CD8-positive, alpha-beta memory T cell (primary cell): ENCODE measurements around the gene LDLRAD4. TPM values are rescaled to one million over a fixed set of nuclear protein-coding genes. Genes with fewer than 3 reads are reported as not detected.
"Not testable (repeated sequence)": the region's sequence is repeated elsewhere in the genome, so short reads cannot be mapped to it uniquely, and the experiment has no call there.

Experiments
- CTCF ChIA-PET: fragments of 350-600 bp; sonication (Branson Sonifier 250); formaldehyde crosslinking; loops from one replicate; lab custom pipeline; 2021; ENCODE audit warnings: antibody characterized with exemption; lab: Charles Lee
- POLR2A ChIA-PET: fragments of 350-600 bp; sonication (Branson Sonifier 250); formaldehyde crosslinking; loops from one replicate; lab custom pipeline; 2021; ENCODE audit warnings: antibody characterized with exemption; lab: Charles Lee
- DNase-seq, 5 donors: peaks; one replicate each; pipeline versions ENCODE4 v3.0.0 to v3.0.0-alpha.2; 2020 to 2022; ENCODE audit warnings: mixed read lengths in 1 of 5
- H3K27ac ChIP-seq: one replicate; pipeline ENCODE4 v1.7.0; 2013; ENCODE audit warnings: low read depth, mild to moderate bottlenecking, low read length, moderate library complexity
- H3K27me3 ChIP-seq: 2 replicates; pipeline ENCODE4 v1.7.0; 2013; ENCODE audit warnings: low read length, mild to moderate bottlenecking; ENCODE audit not compliant: insufficient read depth, poor library complexity, severe bottlenecking
- H3K36me3 ChIP-seq: 2 replicates; pipeline ENCODE4 v1.7.0; 2013; ENCODE audit warnings: mild to moderate bottlenecking, low read length, moderate library complexity; ENCODE audit not compliant: insufficient read depth
- H3K4me1 ChIP-seq: 2 replicates; pipeline ENCODE4 v1.7.0; 2013; ENCODE audit warnings: mild to moderate bottlenecking, low read length, moderate library complexity; ENCODE audit not compliant: insufficient read depth
- H3K4me3 ChIP-seq: 2 replicates; pipeline ENCODE4 v1.7.0; 2013; ENCODE audit warnings: mild to moderate bottlenecking, low read length
- H3K9me3 ChIP-seq: 2 replicates; pipeline ENCODE4 v1.7.0; 2013; ENCODE audit warnings: mild to moderate bottlenecking, low read length
- H3K27ac Mint-ChIP-seq, 8 donors: one replicate each; pipeline ENCODE4 v1.8.0; 2020 to 2021; ENCODE audit warnings: mixed read lengths in 8 of 8, mild to moderate bottlenecking in 6 of 8, inconsistent platforms in 3 of 8, moderate library complexity in 3 of 8
- H3K27me3 Mint-ChIP-seq, 2 donors: one replicate each; pipeline ENCODE4 v1.8.0; 2020 to 2021; ENCODE audit warnings: mixed read lengths in 2 of 2, mild to moderate bottlenecking in 1 of 2, moderate library complexity in 1 of 2
- H3K36me3 Mint-ChIP-seq, 3 donors: one replicate each; pipeline ENCODE4 v1.8.0; 2020 to 2021; ENCODE audit warnings: mixed read lengths in 3 of 3, inconsistent platforms in 1 of 3, mild to moderate bottlenecking in 1 of 3
- H3K4me1 Mint-ChIP-seq, 3 donors: one replicate each; pipeline ENCODE4 v1.8.0; 2020 to 2021; ENCODE audit warnings: mixed read lengths in 3 of 3, inconsistent platforms in 1 of 3, mild to moderate bottlenecking in 1 of 3
- H3K4me3 Mint-ChIP-seq, 7 donors: one replicate each; pipeline ENCODE4 v1.8.0; 2020 to 2021; ENCODE audit warnings: mixed read lengths in 7 of 7, mild to moderate bottlenecking in 6 of 7, moderate library complexity in 4 of 7, inconsistent platforms in 2 of 7
- H3K9me3 Mint-ChIP-seq, 5 donors: one replicate each; pipeline ENCODE4 v1.8.0; 2020 to 2022; ENCODE audit warnings: mixed read lengths in 5 of 5, mild to moderate bottlenecking in 3 of 5, moderate library complexity in 2 of 5, inconsistent platforms in 1 of 5
- polyA plus RNA-seq: library from polyadenylated mRNA; unstranded; fragments of 300-500 nt; fragmentation: Illumina TruSeq; gene quantifications from one replicate; pipeline ENCODE4 v1.2.3, GENCODE V29; 2021
- total RNA-seq, 2 experiments: library from RNA; stranded (reverse); gene quantifications; one replicate each; pipeline ENCODE4 v1.2.3, GENCODE V29; 2021

Gene LDLRAD4
- total and polyA plus RNA-seq, 3 experiments from 2014 or later = 8.1 to 30.4 (median 27.3) TPM

GRCh38 chr18:13262358-13262680 lies 43.8 kb downstream of the LDLRAD4 start:
- peaks cover 17 to 19% (median 17%) of the 10 kb centered on the region in 3 donors for H3K4me1 Mint-ChIP-seq
- H3K9me3 ChIP-seq, H3K4me3 ChIP-seq, POLR2A ChIA-PET, H3K36me3 ChIP-seq, H3K27ac ChIP-seq, H3K27me3 ChIP-seq, H3K4me3 Mint-ChIP-seq, DNase-seq, H3K27ac Mint-ChIP-seq, CTCF ChIA-PET, H3K9me3 Mint-ChIP-seq, H3K36me3 Mint-ChIP-seq: not testable (repeated sequence)
- peaks cover 0 to 27% of the 10 kb centered on the region in 2 donors for H3K27me3 Mint-ChIP-seq
- peaks cover 31% of the 10 kb centered on the region for H3K4me1 ChIP-seq

DNA sequence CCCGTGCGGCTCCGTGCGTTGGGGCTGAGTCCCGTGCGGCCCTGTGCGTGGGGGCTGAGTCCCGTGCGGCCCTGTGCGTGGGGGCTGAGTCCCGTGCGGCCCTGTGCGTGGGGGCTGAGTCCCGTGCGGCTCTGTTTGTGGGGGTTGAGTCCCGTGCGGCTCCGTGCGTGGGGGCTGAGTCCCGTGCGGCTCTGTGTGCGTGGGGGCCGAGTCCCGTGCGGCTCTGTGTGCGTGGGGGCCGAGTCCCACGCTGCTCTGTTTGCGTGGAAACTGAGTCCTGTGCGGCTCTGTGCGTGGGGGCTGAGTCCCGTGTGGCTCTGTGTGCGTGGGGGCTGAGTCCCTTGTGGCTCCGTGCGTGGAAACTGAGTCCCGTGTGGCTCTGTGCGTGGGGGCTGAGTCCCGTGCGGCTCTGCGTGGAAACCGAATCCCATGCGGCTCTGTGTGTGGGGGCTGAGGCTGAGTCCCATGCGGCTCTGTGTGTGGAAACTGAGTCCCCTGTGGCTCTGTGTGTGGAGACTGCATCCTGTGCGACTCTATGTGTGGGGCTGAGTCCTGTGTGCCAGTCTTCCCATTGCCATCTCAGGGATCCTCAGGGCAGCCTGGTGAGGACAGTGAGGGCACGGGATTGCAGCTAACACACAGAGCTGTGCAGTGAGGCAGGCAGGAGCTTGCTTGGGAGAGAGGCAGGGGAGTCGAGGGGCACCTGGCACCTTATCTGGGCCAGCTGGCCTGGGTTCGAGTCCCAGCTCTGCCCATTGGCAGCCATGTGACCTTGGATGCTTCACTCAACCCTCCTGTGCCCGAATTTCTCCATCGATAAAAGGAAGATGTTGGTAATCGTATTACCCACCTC lies 44.5 kb downstream of the LDLRAD4 start:
- Histone ChIP-seq H3K27ac (no peak overlapping the region), H3K4me3 (no peak overlapping the region), H3K36me3 (no peaks in the 10 kb centered on the region), H3K9me3 (no peaks in the 10 kb centered on the region), H3K4me1 (peaks cover 34% of the 10 kb centered on the region), H3K27me3 (no peaks in the 10 kb centered on the region)
- Mint-ChIP-seq H3K27ac (peak overlapping the region in 1 of 8 donors; percentile 16), H3K4me3 (no peak overlapping the region), H3K9me3 (no peaks in the 10 kb centered on the region), H3K4me1 (peaks cover 23 to 26% (median 24%) of the 10 kb centered on the region in 3 donors), H3K27me3 (peaks cover 1 to 28% of the 10 kb centered on the region in 2 donors), H3K36me3 (peaks cover 0 to 3% (median 0%) of the 10 kb centered on the region in 3 donors)
- ChIA-PET POLR2A (no interaction called here), CTCF (no interaction called here)
- no peak for DNase-seq

DNA sequence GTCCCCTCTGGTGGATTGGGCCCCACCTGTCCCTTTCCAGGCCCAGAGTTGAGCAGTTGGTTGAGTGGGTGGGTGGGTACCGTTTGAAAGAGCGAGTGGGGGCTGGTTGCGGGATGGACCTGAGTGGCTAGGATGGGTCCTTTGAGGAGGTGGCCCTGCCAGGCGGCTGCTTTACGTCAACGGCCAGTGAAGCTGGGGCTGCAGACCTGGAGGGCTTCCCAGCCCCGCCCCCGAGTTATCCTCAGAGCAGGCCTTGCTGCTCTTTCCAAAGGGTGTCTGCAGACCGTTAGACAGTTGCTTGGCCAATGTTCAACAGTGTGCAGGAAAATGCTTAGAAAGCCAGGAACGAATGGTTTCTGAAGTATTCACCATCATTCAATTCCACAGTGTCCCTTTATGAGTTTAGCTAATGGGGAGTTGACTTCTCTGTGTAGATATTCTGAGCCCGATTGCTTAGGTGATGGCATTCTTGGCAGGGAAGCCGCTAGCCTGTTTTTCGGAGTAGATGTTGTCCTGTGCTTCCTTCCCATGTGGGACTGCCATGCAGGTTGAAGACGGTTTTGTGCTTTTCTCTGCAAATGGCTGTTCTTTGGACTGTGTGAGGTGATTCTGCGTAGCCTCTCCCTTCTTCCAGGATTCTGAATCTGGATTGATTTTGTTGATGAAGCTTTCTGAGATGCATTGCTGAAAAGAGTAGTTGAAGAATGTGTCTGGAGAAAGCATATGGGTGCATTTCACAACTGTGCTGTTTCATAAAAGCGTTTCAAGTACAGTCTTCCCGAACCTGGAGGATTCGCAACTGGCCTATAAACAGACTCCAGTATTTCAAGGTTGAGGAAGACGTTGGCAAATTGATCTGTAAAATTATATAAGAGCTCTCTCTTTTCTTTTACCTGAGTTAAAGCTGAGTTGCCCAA lies 45.8 kb downstream of the LDLRAD4 start:
- Histone ChIP-seq H3K36me3 (no peaks in the 10 kb centered on the region), H3K27ac (no peak overlapping the region), H3K4me1 (peaks cover 39% of the 10 kb centered on the region), H3K9me3 (no peaks in the 10 kb centered on the region), H3K27me3 (no peaks in the 10 kb centered on the region), H3K4me3 (no peak overlapping the region)
- no peak overlapping the region for H3K4me3 Mint-ChIP-seq
- no peaks in the 10 kb centered on the region for H3K9me3 Mint-ChIP-seq
- H3K27me3 Mint-ChIP-seq = peaks cover 1 to 30% of the 10 kb centered on the region in 2 donors
- CTCF ChIA-PET = no interaction called here
- peaks cover 0 to 3% (median 0%) of the 10 kb centered on the region in 3 donors for H3K36me3 Mint-ChIP-seq
- peaks cover 25 to 28% (median 27%) of the 10 kb centered on the region in 3 donors for H3K4me1 Mint-ChIP-seq
- POLR2A ChIA-PET = no interaction called here
- no peak overlapping the region for H3K27ac Mint-ChIP-seq
- no peak for DNase-seq

- H3K27ac Mint-ChIP-seq = peak overlapping the region in 2 of 8 donors; percentile 67 to 78
- no peaks in the 10 kb centered on the region for H3K36me3 ChIP-seq
- H3K27me3 ChIP-seq = no peaks in the 10 kb centered on the region
- no peak overlapping the region for H3K27ac ChIP-seq
- H3K9me3 Mint-ChIP-seq = no peaks in the 10 kb centered on the region
- ChIA-PET POLR2A (no interaction called here), CTCF (interaction anchor here (1.4 to 1.9 kb wide), 3 partner anchors 13 to 49 kb away, joined by 3 to 4 read pairs (median 4); no protein-coding TSS in a partner anchor)
- no peak for DNase-seq
- H3K4me3 Mint-ChIP-seq = peak overlapping the region in 5 of 7 donors; percentile 46 to 80 (median 72)
- no peaks in the 10 kb centered on the region for H3K9me3 ChIP-seq
- H3K4me1 ChIP-seq = peaks cover 42% of the 10 kb centered on the region
- H3K27me3 Mint-ChIP-seq = peaks cover 6 to 30% of the 10 kb centered on the region in 2 donors
- H3K36me3 Mint-ChIP-seq = peaks cover 0 to 3% (median 0%) of the 10 kb centered on the region in 3 donors
- peaks cover 25 to 28% (median 27%) of the 10 kb centered on the region in 3 donors for H3K4me1 Mint-ChIP-seq
- H3K4me3 ChIP-seq = no peak overlapping the region
Measured at GRCh38 chr18:13265008-13265910, 46.7 kb downstream of the LDLRAD4 start.

DNA sequence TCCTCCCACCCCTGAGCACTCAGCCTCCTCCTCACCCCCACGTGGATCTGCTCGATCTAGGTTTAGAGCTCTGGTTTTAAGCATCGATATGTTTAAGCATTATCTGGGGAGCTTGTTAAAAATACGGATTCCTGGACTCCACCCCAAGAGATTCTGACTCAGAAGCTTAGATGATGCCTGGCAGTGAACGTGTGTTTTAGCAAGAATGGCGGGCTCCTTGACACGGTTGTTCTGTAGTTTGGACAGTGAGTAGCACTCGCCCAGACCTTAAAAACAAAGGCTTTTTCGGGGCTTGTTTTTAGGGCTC lies 47.3 kb downstream of the LDLRAD4 start:
- H3K36me3 Mint-ChIP-seq = peaks cover 0 to 3% (median 2%) of the 10 kb centered on the region in 3 donors
- peaks cover 25 to 28% (median 27%) of the 10 kb centered on the region in 3 donors for H3K4me1 Mint-ChIP-seq
- no peaks in the 10 kb centered on the region for H3K36me3 ChIP-seq
- no peak for DNase-seq
- H3K27me3 Mint-ChIP-seq = peaks cover 6 to 30% of the 10 kb centered on the region in 2 donors
- peaks cover 38% of the 10 kb centered on the region for H3K4me1 ChIP-seq
- H3K27me3 ChIP-seq = no peaks in the 10 kb centered on the region
- peak overlapping the region in 4 of 8 donors; percentile 67 to 90 (median 77) for H3K27ac Mint-ChIP-seq
- POLR2A ChIA-PET = no interaction called here
- H3K9me3 ChIP-seq = no peaks in the 10 kb centered on the region
- no peak overlapping the region for H3K4me3 ChIP-seq
- peak overlapping the region in 6 of 7 donors; percentile 46 to 80 (median 68) for H3K4me3 Mint-ChIP-seq
- no peak overlapping the region for H3K27ac ChIP-seq
- no peaks in the 10 kb centered on the region for H3K9me3 Mint-ChIP-seq
- CTCF ChIA-PET = interaction anchor here (1.4 to 1.9 kb wide), 3 partner anchors 12 to 50 kb away, joined by 3 to 4 read pairs (median 4); no protein-coding TSS in a partner anchor

DNA sequence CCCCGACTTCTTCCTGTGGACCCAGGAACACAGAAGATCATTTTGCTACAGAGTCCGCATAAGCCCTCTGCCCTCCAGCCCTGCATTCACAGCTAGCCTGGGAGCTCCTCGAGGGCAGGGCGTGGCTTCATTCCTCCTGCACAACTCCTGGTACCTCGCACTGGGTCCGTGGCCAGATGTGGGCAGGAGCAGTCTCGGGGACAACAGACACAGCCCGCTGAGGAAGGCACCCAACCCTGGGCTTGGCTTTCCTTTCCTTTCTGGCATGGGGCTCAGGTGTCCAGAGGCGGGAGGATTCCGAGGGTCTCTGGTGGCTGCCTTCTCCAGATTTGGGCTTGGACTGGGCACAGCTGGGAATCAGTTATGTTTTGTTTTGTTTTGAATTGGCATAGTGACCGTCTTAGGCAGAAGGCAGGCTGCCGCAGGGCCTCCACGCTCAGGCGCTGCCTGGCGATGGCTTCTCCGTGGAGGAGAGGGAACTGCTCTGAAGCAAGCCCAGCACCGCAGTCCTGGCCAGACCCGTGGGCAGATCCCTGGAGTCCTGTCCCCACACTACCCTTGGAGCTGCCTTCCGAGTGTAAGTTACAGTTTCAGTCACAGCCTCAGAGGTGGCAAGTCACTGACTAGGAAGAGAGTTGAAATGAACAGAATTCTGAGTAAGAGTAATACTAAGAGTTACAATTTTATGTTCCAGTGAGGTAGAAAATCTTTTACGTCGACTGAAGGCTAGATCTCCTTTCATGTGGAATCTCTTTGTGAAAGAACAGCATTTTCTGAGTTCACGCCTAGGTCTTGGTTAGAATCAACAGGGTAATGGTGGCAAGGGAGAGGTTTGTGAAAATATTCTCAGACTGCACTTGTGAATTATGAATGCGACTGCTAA lies 47.9 kb downstream of the LDLRAD4 start:
- Mint-ChIP-seq H3K4me3 (peak overlapping the region; percentile 6 to 86 (median 72)), H3K36me3 (peaks cover 0 to 3% (median 2%) of the 10 kb centered on the region in 3 donors), H3K4me1 (peaks cover 25 to 28% (median 27%) of the 10 kb centered on the region in 3 donors), H3K27ac (peak overlapping the region in 7 of 8 donors; percentile 38 to 90 (median 69)), H3K27me3 (peaks cover 6 to 29% of the 10 kb centered on the region in 2 donors), H3K9me3 (no peaks in the 10 kb centered on the region)
- no peaks in the 10 kb centered on the region for H3K9me3 ChIP-seq
- peaks cover 32% of the 10 kb centered on the region for H3K4me1 ChIP-seq
- peak in 1 of 5 donors; percentile 56 for DNase-seq
- peak overlapping the region; percentile 26 for H3K4me3 ChIP-seq
- no peaks in the 10 kb centered on the region for H3K27me3 ChIP-seq
- ChIA-PET POLR2A (no interaction called here), CTCF (interaction anchor here (1.4 to 1.9 kb wide), 3 partner anchors 11 to 51 kb away, joined by 3 to 4 read pairs (median 4); no protein-coding TSS in a partner anchor)
- H3K27ac ChIP-seq = no peak overlapping the region
- H3K36me3 ChIP-seq = no peaks in the 10 kb centered on the region
